Sigmoid colon (tissue), 7 donors: ENCODE data around the gene MFSD2A. TPM values are rescaled to one million over a fixed set of nuclear protein-coding genes. Genes with fewer than 3 reads are reported as not detected.
"Not testable (repeated sequence)": the region's sequence is repeated elsewhere in the genome, so short reads cannot be mapped to it uniquely, and the experiment has no call there.

ENCODE experiments used
- DNase-seq: peaks from one replicate; pipeline ENCODE4 v3.0.0-alpha.2; 2019
- H3K27ac ChIP-seq, 4 donors: fragments of 200-600 bp; sonication (generic); one replicate each; pipeline ENCODE4 v1.5.1; 2016 to 2019; ENCODE audit warnings: mild to moderate bottlenecking in 1 of 4
- H3K27me3 ChIP-seq, 3 donors: fragments of 200-600 bp; sonication (generic); one replicate each; pipeline ENCODE4 v1.5.1; 2019; ENCODE audit warnings: mild to moderate bottlenecking in 1 of 3
- H3K36me3 ChIP-seq, 4 donors: fragments of 200-600 bp; sonication (generic); one replicate each; pipeline ENCODE4 v1.5.1; 2016 to 2019
- H3K4me1 ChIP-seq, 4 donors: fragments of 200-600 bp; sonication (generic); one replicate each; pipeline ENCODE4 v1.5.1; 2017 to 2019
- H3K4me3 ChIP-seq, 4 donors: fragments of 200-600 bp; sonication (generic); one replicate each; pipeline ENCODE4 v1.5.1; 2017 to 2019; ENCODE audit warnings: mild to moderate bottlenecking in 2 of 4, moderate library complexity in 1 of 4
- H3K9me3 ChIP-seq, 4 donors: fragments of 200-600 bp in 3 of 4; sonication (generic) in 3 of 4; one replicate each; pipeline versions ENCODE4 v1.5.1 to v1.6.1; 2013 to 2019
- EP300 ChIP-seq, 4 donors: sonication (generic); formaldehyde crosslinking; IDR thresholded peaks; one replicate each; pipeline ENCODE4 v1.6.1; 2017; ENCODE audit warnings: antibody characterized with exemption in 4 of 4
- POLR2A ChIP-seq, 2 donors: fragments of 450-650 bp; IDR thresholded peaks; one replicate each; pipeline ENCODE4 v1.6.1; 2016; ENCODE audit warnings: antibody characterized with exemption in 2 of 2, mild to moderate bottlenecking in 2 of 2, moderate library complexity in 2 of 2
- POLR2AphosphoS5 ChIP-seq, 4 donors: sonication (generic); formaldehyde crosslinking; IDR thresholded peaks; one replicate each; pipeline ENCODE4 v1.6.1; 2017; ENCODE audit warnings: antibody characterized with exemption in 4 of 4
- WGBS, 2 donors: extraction: QIAGEN DNeasy Blood & Tissue Kit; methylation state at CpG; one replicate each; pipeline ENCODE4 v1.1.7; 2013; 5-methylcytosine and 5-hydroxymethylcytosine counted together
- intact Hi-C: fragments of 100-400 bp; cut with DNase I; formaldehyde crosslinking; loops from one replicate; pipeline ENCODE4 v1.15.1; 2023
- polyA plus RNA-seq, 3 donors: library from polyadenylated mRNA; stranded (reverse); fragments of 200-250 nt; gene quantifications; one replicate each; pipeline ENCODE4 v1.2.3, GENCODE V29; 2013
- total RNA-seq, 4 donors: library from RNA; depleted of rRNA; stranded (reverse); fragments of >200 nt; gene quantifications; one replicate each; pipeline ENCODE4 v1.1.0, GENCODE V29; 2016
- TF ChIP-seq, protein P1 (sequence below), 4 experiments: fragments of 450-650 bp in 3 of 4; fragments of 200-600 bp in 1 of 4; IDR thresholded peaks; one replicate each; pipeline ENCODE4 v1.5.1; 2016 to 2019; ENCODE audit warnings: antibody characterized with exemption in 4 of 4, mild to moderate bottlenecking in 3 of 4, moderate library complexity in 2 of 4
- donor health status: healthy with polysubstance abuse.
- donor health status: Bipolar disorder and iron deficiency.
- donor health status: healthy.

The MFSD2A gene
- total and polyA plus RNA-seq, 7 donors = 1.3 to 26.5 (median 5.0) TPM

DNA sequence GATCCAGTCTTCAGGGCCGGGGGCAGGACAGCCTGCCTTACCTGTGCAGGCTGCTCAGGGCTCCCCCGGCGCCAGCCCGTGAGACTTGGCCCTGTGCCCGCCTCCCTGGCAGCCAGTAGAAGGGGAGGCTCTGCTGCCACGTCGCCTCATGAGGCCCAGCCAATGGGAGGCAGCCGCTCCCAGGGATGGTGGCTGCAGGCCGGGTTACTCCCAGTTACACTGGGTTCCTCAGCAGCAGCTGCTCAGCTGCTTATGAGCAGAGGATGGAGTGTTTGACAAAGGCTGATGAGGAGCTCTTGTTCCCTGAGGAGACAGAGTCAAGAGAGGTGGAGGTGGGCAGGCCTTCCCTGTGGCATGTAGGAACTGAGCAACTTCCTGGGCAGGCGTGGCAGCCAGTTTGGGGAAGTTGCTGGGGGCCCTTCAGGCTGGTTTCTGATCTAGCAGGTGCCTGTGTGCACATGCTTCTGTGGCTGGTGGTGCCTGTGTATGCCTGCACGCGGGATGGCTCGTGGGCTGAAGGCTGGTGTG, 5.5 kb downstream of the MFSD2A start:
- TF ChIP-seq, protein P1, sequence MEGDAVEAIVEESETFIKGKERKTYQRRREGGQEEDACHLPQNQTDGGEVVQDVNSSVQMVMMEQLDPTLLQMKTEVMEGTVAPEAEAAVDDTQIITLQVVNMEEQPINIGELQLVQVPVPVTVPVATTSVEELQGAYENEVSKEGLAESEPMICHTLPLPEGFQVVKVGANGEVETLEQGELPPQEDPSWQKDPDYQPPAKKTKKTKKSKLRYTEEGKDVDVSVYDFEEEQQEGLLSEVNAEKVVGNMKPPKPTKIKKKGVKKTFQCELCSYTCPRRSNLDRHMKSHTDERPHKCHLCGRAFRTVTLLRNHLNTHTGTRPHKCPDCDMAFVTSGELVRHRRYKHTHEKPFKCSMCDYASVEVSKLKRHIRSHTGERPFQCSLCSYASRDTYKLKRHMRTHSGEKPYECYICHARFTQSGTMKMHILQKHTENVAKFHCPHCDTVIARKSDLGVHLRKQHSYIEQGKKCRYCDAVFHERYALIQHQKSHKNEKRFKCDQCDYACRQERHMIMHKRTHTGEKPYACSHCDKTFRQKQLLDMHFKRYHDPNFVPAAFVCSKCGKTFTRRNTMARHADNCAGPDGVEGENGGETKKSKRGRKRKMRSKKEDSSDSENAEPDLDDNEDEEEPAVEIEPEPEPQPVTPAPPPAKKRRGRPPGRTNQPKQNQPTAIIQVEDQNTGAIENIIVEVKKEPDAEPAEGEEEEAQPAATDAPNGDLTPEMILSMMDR (IDR thresholded peaks at IDR 0.05) = no peak
- no peak for TF ChIP-seq POLR2AphosphoS5 (IDR thresholded peaks at IDR 0.05)
- TF ChIP-seq EP300 (IDR thresholded peaks at IDR 0.05) = no peak
- TF ChIP-seq POLR2A (IDR thresholded peaks at IDR 0.05) = no peak
- whole genome bisulfite sequencing, 2 donors = 29 to 37% methylated on average over 13 of the region's 13 CpGs

DNA sequence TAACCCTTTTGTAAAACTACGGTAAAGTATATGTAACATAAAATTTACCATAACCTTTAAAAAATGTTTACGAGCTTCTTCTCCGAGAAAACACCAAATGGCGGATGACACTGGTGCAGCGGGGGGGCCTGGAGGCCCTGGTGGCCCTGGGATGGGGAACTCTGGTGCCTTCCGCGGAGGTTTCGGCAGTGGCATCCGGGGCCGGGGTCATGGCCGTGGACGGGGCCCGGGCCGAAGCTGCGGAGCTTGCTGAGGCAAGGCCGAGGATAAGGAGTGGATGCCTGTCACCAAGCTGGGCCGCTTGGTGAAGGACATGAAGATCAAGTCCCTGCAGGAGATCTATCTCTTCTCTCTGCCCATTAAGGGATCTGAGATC, 7.5 kb downstream of the MFSD2A start:
- WGBS, 2 donors = 96 to 97% methylated on average over 17 of the region's 17 CpGs
- no peaks in the 10 kb centered on the region for H3K27me3 ChIP-seq
- no peak overlapping the region for H3K4me3 ChIP-seq
- H3K36me3 ChIP-seq = no peaks in the 10 kb centered on the region
- no peak for DNase-seq
- H3K9me3 ChIP-seq = no peaks in the 10 kb centered on the region
- no peak overlapping the region for H3K27ac ChIP-seq
- TF ChIP-seq POLR2AphosphoS5 (IDR thresholded peaks at IDR 0.05) (no peak), EP300 (IDR thresholded peaks at IDR 0.05) (no peak), POLR2A (IDR thresholded peaks at IDR 0.05) (no peak)
- TF ChIP-seq, protein P1 (IDR thresholded peaks at IDR 0.05) = no peak
- intact Hi-C loops = no loop called here
- no peaks in the 10 kb centered on the region for H3K4me1 ChIP-seq

More for the DNA sequence above, 5.5 kb downstream of the MFSD2A start:
- Histone ChIP-seq H3K36me3 (no peaks in the 10 kb centered on the region), H3K9me3 (no peaks in the 10 kb centered on the region), H3K4me1 (peaks cover 0 to 10% (median 10%) of the 10 kb centered on the region in 4 donors), H3K27ac (no peak overlapping the region), H3K27me3 (no peaks in the 10 kb centered on the region), H3K4me3 (no peak overlapping the region)
- no peak for DNase-seq
- intact Hi-C loops = no loop called here

DNA sequence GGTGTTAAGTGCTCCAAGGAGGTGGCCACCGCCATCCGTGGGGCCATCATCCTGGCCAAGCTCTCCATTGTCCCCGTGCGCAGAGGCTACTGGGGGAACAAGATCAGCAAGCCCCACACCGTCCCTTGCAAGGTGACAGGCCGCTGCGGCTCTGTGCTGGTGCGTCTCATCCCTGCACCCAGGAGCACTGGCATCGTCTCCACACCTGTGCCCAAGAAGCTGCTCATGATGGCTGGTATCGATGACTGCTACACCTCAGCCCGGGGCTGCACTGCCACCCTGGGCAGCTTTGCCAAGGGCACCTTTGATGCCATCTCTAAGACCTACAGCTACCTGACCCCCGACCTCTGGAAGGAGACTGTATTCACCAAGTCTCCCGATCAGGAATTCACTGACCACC, 8.0 kb downstream of the MFSD2A start:
- H3K27me3 ChIP-seq, H3K9me3 ChIP-seq, H3K36me3 ChIP-seq, H3K4me3 ChIP-seq, intact Hi-C loops, DNase-seq, H3K27ac ChIP-seq, H3K4me1 ChIP-seq: not testable (repeated sequence)
- WGBS, 2 donors = 98% methylated on average over 13 of the region's 13 CpGs

DNA sequence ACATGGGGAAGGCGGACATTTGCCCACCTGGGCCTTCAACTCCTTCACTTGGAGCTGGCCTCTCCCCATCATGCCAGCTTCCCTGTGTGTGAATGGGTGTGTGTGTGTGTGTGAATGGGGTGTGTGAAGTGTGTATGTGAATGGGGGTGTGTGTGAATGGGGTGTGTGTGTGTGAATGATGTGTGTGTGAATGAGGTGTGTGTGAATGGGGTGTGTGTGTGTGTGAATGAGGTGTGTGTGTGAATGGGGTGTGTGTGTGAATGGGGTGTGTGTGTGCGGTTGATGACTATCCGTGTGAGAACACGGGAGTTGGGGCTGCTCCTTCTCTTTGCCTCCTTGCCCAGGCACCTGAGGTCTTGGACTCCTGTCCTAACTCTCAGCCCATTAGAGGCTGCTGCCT, 9.6 kb downstream of the MFSD2A start:
- WGBS, 2 donors = 92 to 95% methylated on average over 4 of the region's 4 CpGs
- Histone ChIP-seq H3K4me1 (no peaks in the 10 kb centered on the region), H3K27ac (no peak overlapping the region), H3K27me3 (no peaks in the 10 kb centered on the region), H3K4me3 (no peak overlapping the region), H3K36me3 (no peaks in the 10 kb centered on the region), H3K9me3 (no peaks in the 10 kb centered on the region)
- intact Hi-C loops = no loop called here
- TF ChIP-seq, protein P1 (IDR thresholded peaks at IDR 0.05) = no peak
- TF ChIP-seq POLR2AphosphoS5 (IDR thresholded peaks at IDR 0.05) (no peak), EP300 (IDR thresholded peaks at IDR 0.05) (no peak), POLR2A (IDR thresholded peaks at IDR 0.05) (no peak)
- no peak for DNase-seq

DNA sequence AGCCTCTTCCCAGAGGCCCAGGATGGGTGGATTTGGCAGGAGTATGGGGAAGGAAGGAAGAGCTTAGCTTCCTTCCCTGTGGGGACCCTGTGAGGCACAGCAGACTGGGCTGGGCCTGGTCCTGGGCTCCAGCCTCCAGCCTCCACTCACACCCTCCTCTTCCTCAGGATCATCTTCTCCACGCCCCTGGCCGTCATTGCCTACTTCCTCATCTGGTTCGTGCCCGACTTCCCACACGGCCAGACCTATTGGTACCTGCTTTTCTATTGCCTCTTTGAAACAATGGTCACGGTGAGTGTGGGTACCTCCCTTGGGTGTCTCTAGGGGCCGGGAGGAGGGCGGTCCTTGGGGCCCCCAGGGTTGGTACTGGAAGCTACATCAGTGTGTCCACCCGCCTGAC, 10.1 kb downstream of the MFSD2A start:
- H3K36me3 ChIP-seq = no peaks in the 10 kb centered on the region
- no peaks in the 10 kb centered on the region for H3K4me1 ChIP-seq
- no peak for DNase-seq
- H3K9me3 ChIP-seq = no peaks in the 10 kb centered on the region
- no peaks in the 10 kb centered on the region for H3K27me3 ChIP-seq
- WGBS, 2 donors = 92 to 93% methylated on average over 9 of the region's 9 CpGs
- H3K27ac ChIP-seq = no peak overlapping the region
- TF ChIP-seq, protein P1 (IDR thresholded peaks at IDR 0.05) = no peak
- TF ChIP-seq POLR2A (IDR thresholded peaks at IDR 0.05) (no peak), POLR2AphosphoS5 (IDR thresholded peaks at IDR 0.05) (no peak), EP300 (IDR thresholded peaks at IDR 0.05) (no peak)
- H3K4me3 ChIP-seq = no peak overlapping the region
- intact Hi-C loops = no loop called here
